Common myeloid progenitor, CD34-positive (primary cell): Measurements from ENCODE around the gene LIN7C.
"Not testable (repeated sequence)": the region's sequence is repeated elsewhere in the genome, so short reads cannot be mapped to it uniquely, and the experiment has no call there.

Experiments used
- CTCF ChIA-PET: fragments of 350-600 bp; sonication (Branson Sonifier 250); formaldehyde crosslinking; loops from one replicate; lab custom pipeline; 2021; ENCODE audit warnings: antibody characterized with exemption; lab: Charles Lee
- POLR2A ChIA-PET: fragments of 350-600 bp; sonication (Branson Sonifier 250); formaldehyde crosslinking; loops from one replicate; lab custom pipeline; 2021; ENCODE audit warnings: antibody characterized with exemption; lab: Charles Lee
- DNase-seq, 3 donors: peaks; one replicate each; pipeline versions ENCODE4 v3.0.0 to v3.0.0-alpha.2; 2013
- H3K27ac ChIP-seq, 2 experiments: 1 replicate in 1 of 2; 2 replicates in 1 of 2; pipeline ENCODE4 v1.7.0; 2013; ENCODE audit warnings: inconsistent platforms in 2 of 2, low read length in 2 of 2, mild to moderate bottlenecking in 2 of 2, low read depth in 1 of 2, moderate library complexity in 1 of 2; ENCODE audit not compliant: severe bottlenecking in 2 of 2, insufficient read depth in 1 of 2, poor library complexity in 1 of 2
- H3K27me3 ChIP-seq, 5 experiments: replicated peaks in 2 of 5; 1 replicate in 3 of 5; 2 replicates in 2 of 5; pipeline versions ENCODE4 v1.6.1 to v1.7.0; 2013; ENCODE audit warnings: low read length in 4 of 5, mild to moderate bottlenecking in 2 of 5, moderate library complexity in 2 of 5, inconsistent platforms in 1 of 5; ENCODE audit not compliant: insufficient read depth in 5 of 5, control insufficient read depth in 4 of 5
- H3K36me3 ChIP-seq, 4 experiments: 1 replicate in 2 of 4; 2 replicates in 2 of 4; pipeline versions ENCODE4 v1.6.1 to v1.7.0; 2013; ENCODE audit warnings: low read length in 3 of 4, control low read depth in 1 of 4, mild to moderate bottlenecking in 1 of 4; ENCODE audit not compliant: control insufficient read depth in 4 of 4, insufficient read depth in 4 of 4
- H3K4me1 ChIP-seq, 4 experiments: 1 replicate in 3 of 4; 2 replicates in 1 of 4; pipeline versions ENCODE4 v1.6.1 to v1.7.1; 2013; ENCODE audit warnings: low read length in 3 of 4, mild to moderate bottlenecking in 3 of 4, control low read depth in 1 of 4, inconsistent platforms in 1 of 4, moderate library complexity in 1 of 4; ENCODE audit not compliant: control insufficient read depth in 4 of 4, insufficient read depth in 4 of 4; ENCODE audit errors: control extremely low read depth in 1 of 4
- H3K4me3 ChIP-seq, 7 experiments: 1 replicate in 4 of 7; 2 replicates in 3 of 7; pipeline versions ENCODE4 v1.5.1 to v1.7.0; 2013; ENCODE audit warnings: mild to moderate bottlenecking in 7 of 7, low read length in 6 of 7, moderate library complexity in 6 of 7, inconsistent platforms in 2 of 7, low read depth in 2 of 7, control low read depth in 1 of 7; ENCODE audit not compliant: insufficient read depth in 4 of 7, control insufficient read depth in 1 of 7; ENCODE audit errors: extremely low read depth in 1 of 7
- H3K9me3 ChIP-seq, 5 experiments: 1 replicate in 4 of 5; 2 replicates in 1 of 5; pipeline versions ENCODE4 v1.6.1 to v1.7.1; 2013; ENCODE audit warnings: low read length in 4 of 5, mild to moderate bottlenecking in 2 of 5, inconsistent platforms in 1 of 5, low read depth in 1 of 5, moderate library complexity in 1 of 5; ENCODE audit not compliant: control insufficient read depth in 4 of 5, insufficient read depth in 2 of 5; ENCODE audit errors: control extremely low read depth in 1 of 5
- WGBS: methylation state at CpG from one replicate; pipeline ENCODE4 v1.1.5; 2013; ENCODE audit not compliant: insufficient coverage; 5-methylcytosine and 5-hydroxymethylcytosine counted together

The LIN7C gene

GRCh38 chr11:27524155-27524554, 17.6 kb upstream of the LIN7C start:
- Histone ChIP-seq H3K4me3 (no peak overlapping the region), H3K4me1 (no peaks in the 10 kb centered on the region), H3K27me3 (no peaks in the 10 kb centered on the region), H3K9me3 (no peaks in the 10 kb centered on the region), H3K36me3 (no peaks in the 10 kb centered on the region), H3K27ac (no peak overlapping the region)
- ChIA-PET POLR2A (no interaction called here), CTCF (interaction anchor here (1.4 kb wide), 1 partner anchor 13 kb away, joined by 3 read pairs; no protein-coding TSS in a partner anchor)
- 62% methylated on average over 3 of the region's 5 CpGs for WGBS
- DNase-seq, result peak in 1 of 3 donors; percentile 7

GRCh38 chr11:27520226-27520625, 13.7 kb upstream of the LIN7C start:
- no peaks in the 10 kb centered on the region for H3K36me3 ChIP-seq
- H3K4me1 ChIP-seq, result no peaks in the 10 kb centered on the region
- H3K27ac ChIP-seq, result no peak overlapping the region
- no peaks in the 10 kb centered on the region for H3K27me3 ChIP-seq
- no peak for DNase-seq
- WGBS, result no CpG with 5 or more reads among the region's 3 CpGs
- ChIA-PET POLR2A (no interaction called here), CTCF (no interaction called here)
- H3K9me3 ChIP-seq, result peaks cover 0 to 3% (median 0%) of the 10 kb centered on the region in 5 experiments
- H3K4me3 ChIP-seq, result no peak overlapping the region

GRCh38 chr11:27518518-27518917, 11.9 kb upstream of the LIN7C start:
- Histone ChIP-seq H3K36me3 (no peaks in the 10 kb centered on the region), H3K9me3 (peaks cover 0 to 6% (median 0%) of the 10 kb centered on the region in 5 experiments), H3K4me3 (no peak overlapping the region), H3K27me3 (no peaks in the 10 kb centered on the region), H3K27ac (no peak overlapping the region), H3K4me1 (no peaks in the 10 kb centered on the region)
- WGBS, result 100% methylated on average over 1 of the region's 2 CpGs
- no peak for DNase-seq
- POLR2A ChIA-PET, result no interaction called here
- CTCF ChIA-PET, result no interaction called here

GRCh38 chr11:27517490-27517889, 10.9 kb upstream of the LIN7C start:
- H3K27me3 ChIP-seq, H3K36me3 ChIP-seq, POLR2A ChIA-PET, H3K4me1 ChIP-seq, H3K4me3 ChIP-seq, CTCF ChIA-PET, DNase-seq, H3K27ac ChIP-seq, H3K9me3 ChIP-seq: not testable (repeated sequence)
- WGBS, result no CpG with 5 or more reads among the region's 1 CpG

GRCh38 chr11:27514558-27514957, 8.0 kb upstream of the LIN7C start:
- Histone ChIP-seq H3K36me3 (no peaks in the 10 kb centered on the region), H3K27me3 (no peaks in the 10 kb centered on the region), H3K4me1 (no peaks in the 10 kb centered on the region), H3K27ac (no peak overlapping the region), H3K9me3 (peaks cover 0 to 6% (median 0%) of the 10 kb centered on the region in 5 experiments), H3K4me3 (no peak overlapping the region)
- DNase-seq, result no peak
- CTCF ChIA-PET, result no interaction called here
- WGBS, result 95% methylated on average over 4 of the region's 4 CpGs
- POLR2A ChIA-PET, result no interaction called here

GRCh38 chr11:27514076-27514475, 7.5 kb upstream of the LIN7C start:
- ChIA-PET CTCF (no interaction called here), POLR2A (no interaction called here)
- H3K27ac ChIP-seq, result no peak overlapping the region
- no peak for DNase-seq
- no peaks in the 10 kb centered on the region for H3K4me1 ChIP-seq
- H3K9me3 ChIP-seq, result peaks cover 0 to 6% (median 0%) of the 10 kb centered on the region in 5 experiments
- no peaks in the 10 kb centered on the region for H3K27me3 ChIP-seq
- no peaks in the 10 kb centered on the region for H3K36me3 ChIP-seq
- H3K4me3 ChIP-seq, result no peak overlapping the region
- WGBS, result 100% methylated on average over 4 of the region's 4 CpGs

GRCh38 chr11:27513389-27513788, 6.8 kb upstream of the LIN7C start:
- Histone ChIP-seq H3K27me3 (no peaks in the 10 kb centered on the region), H3K4me1 (no peaks in the 10 kb centered on the region), H3K36me3 (no peaks in the 10 kb centered on the region), H3K27ac (no peak overlapping the region), H3K4me3 (no peak overlapping the region), H3K9me3 (peaks cover 0 to 6% (median 0%) of the 10 kb centered on the region in 5 experiments)
- ChIA-PET POLR2A (no interaction called here), CTCF (interaction anchor here (1.3 kb wide), 1 partner anchor 9 kb away, joined by 4 read pairs; no protein-coding TSS in a partner anchor)
- 100% methylated on average over 2 of the region's 2 CpGs for WGBS
- no peak for DNase-seq
